Mucosa of stomach (tissue), 1 donor: ENCODE data around the gene SLC16A12.
"Not testable (repeated sequence)": the region's sequence is repeated elsewhere in the genome, so short reads cannot be mapped to it uniquely, and the experiment has no call there.

Experiments used
- H3K27me3 ChIP-seq: one replicate; pipeline ENCODE4 v1.7.0; 2013; ENCODE audit warnings: mild to moderate bottlenecking, low read length; ENCODE audit not compliant: control insufficient read depth, insufficient read depth
- H3K36me3 ChIP-seq: one replicate; pipeline ENCODE4 v1.7.0; 2013; ENCODE audit warnings: low read length; ENCODE audit not compliant: control insufficient read depth, insufficient read depth
- H3K4me1 ChIP-seq: one replicate; pipeline ENCODE4 v1.7.0; 2013; ENCODE audit warnings: mild to moderate bottlenecking, low read length; ENCODE audit not compliant: control insufficient read depth, insufficient read depth
- H3K4me3 ChIP-seq: one replicate; pipeline ENCODE4 v1.7.0; 2013; ENCODE audit warnings: low read length
- H3K9ac ChIP-seq: one replicate; pipeline ENCODE4 v1.7.0; 2013; ENCODE audit warnings: mild to moderate bottlenecking, low read length, moderate library complexity
- H3K9me3 ChIP-seq: one replicate; pipeline ENCODE4 v1.7.0; 2013; ENCODE audit warnings: mild to moderate bottlenecking, low read length, moderate library complexity; ENCODE audit not compliant: control insufficient read depth
- donor health status: Pancreatic carcinoma.

SLC16A12 gene

DNA sequence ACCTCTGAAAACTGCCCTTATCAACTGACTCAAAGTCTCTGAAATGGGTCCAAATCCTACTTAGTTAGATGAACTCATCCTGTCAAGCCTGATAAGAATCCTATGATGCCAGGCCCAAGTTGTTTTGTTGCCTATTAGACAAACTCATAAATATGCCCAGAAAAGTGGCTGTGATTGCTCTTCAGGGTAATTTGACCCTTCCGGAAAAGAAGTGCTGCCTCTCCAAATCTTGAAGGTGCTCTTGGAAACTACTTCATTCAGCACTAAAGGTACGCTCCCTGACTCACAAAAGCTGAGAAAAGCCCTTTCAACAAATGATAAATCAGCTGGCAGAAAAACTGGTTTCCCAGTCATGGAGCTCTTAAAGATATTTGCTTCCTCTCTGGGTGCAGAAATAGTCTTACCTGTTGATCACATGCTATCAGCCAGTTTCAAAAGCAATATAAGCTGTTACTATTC, 114.3 kb downstream of the SLC16A12 start:
- Histone ChIP-seq H3K4me1 (no peaks in the 10 kb centered on the region), H3K27me3 (no peaks in the 10 kb centered on the region), H3K9ac (no peak overlapping the region), H3K4me3 (no peak overlapping the region), H3K9me3 (no peaks in the 10 kb centered on the region), H3K36me3 (no peaks in the 10 kb centered on the region)

DNA sequence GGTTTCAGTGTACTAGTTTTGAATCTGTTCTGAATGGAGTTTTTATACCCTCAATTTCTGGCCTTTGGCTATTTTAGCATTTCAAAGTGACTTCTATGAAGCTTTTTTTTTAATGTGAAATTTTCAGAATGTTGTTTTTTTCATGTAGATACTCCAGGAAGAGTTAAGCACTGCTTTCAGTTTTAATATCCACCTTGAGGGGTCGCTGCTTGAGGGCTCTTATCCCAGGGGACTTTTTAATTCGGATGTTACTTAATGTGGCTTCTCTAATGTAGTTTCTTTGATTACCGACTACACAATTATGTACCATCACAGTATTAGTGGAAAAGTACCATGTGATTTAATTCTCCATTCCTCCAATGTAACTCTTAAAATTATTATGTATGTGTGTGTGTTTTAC, 115.8 kb downstream of the SLC16A12 start:
- Histone ChIP-seq H3K4me3 (no peak overlapping the region), H3K27me3 (no peaks in the 10 kb centered on the region), H3K9me3 (no peaks in the 10 kb centered on the region), H3K36me3 (no peaks in the 10 kb centered on the region), H3K4me1 (no peaks in the 10 kb centered on the region), H3K9ac (no peak overlapping the region)

DNA sequence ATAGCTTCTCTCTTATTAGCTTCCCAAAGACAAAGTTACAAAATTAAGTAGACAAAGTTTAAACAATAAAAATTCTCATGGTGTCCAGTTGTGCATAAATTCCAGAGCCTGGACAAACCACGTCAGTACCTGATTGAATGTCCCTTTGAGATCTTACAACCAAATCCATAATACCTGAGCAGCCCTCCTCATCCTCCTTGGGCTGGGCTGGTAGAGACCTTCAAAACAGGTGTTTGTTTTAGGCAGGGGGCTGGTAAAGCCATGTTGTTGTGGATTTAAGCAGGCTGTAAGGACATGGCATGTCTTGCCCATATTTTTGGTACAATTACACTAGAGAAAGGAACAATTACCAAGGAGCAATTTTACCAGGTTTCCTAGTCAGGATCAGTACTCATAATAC, 118.9 kb downstream of the SLC16A12 start:
- Histone ChIP-seq H3K4me1 (peaks cover 4% of the 10 kb centered on the region), H3K9ac (no peak overlapping the region), H3K9me3 (no peaks in the 10 kb centered on the region), H3K27me3 (no peaks in the 10 kb centered on the region), H3K4me3 (no peak overlapping the region), H3K36me3 (no peaks in the 10 kb centered on the region)

DNA sequence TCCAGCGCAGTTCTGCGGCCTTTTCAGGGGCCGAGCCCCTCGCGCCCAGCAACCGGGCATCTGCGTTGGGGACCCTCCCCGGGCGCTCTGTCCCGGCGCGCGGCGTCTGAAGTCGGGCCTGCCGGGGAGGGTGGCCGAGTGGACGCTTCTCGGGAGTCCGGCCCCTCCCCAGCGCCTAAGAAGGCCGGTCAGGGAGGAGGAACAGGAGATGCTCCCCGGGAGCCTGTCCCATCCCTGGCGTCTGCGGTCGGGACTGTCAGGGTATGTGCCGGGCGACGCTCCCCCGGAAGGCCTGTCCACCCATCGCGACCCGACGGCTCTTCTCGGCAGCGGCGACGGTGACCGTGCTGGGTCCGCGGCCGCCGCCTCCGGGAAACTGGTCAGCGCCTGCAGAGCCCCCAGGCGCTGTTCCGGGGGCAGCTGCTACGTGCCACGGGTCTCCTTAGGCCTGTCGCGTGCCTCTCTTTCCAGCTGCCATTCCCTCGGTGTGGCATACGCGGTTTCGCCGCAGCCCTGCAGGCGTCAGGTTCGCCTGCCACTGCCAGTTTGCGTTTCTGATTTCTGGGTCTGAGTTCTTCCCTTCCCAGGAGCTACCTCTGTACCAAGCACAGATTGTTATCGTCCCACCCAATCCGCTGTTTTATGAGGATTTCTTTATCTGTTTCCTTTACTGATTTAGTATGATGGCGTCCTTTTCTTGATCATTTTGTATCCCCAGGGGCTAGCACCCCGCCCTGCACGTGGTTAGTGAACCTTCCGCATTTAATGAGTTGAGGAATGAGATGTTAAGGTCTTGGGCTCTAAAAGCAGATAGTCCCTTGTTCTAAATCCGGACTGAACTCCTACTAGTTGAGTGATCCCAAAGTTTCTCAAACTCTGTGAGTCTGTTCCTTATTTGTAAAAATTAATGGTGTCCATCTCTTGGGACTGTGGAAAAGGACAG, 120.2 kb downstream of the SLC16A12 start:
- H3K9me3 ChIP-seq = no peaks in the 10 kb centered on the region
- H3K36me3 ChIP-seq = no peaks in the 10 kb centered on the region
- peak overlapping the region; percentile 76 for H3K4me3 ChIP-seq
- H3K9ac ChIP-seq = peak overlapping the region; percentile 83
- peaks cover 4% of the 10 kb centered on the region for H3K4me1 ChIP-seq
- H3K27me3 ChIP-seq = no peaks in the 10 kb centered on the region

- H3K4me1 ChIP-seq = peaks cover 4% of the 10 kb centered on the region
- no peaks in the 10 kb centered on the region for H3K9me3 ChIP-seq
- H3K9ac ChIP-seq = peak within 1 kb of the TSS; percentile 83
- peak within 1 kb of the TSS; percentile 76 for H3K4me3 ChIP-seq
- no peaks in the 10 kb centered on the region for H3K27me3 ChIP-seq
- H3K36me3 ChIP-seq = no peaks in the 10 kb centered on the region
Observed at GRCh38 chr10:89414146-89414878, 121.1 kb downstream of the SLC16A12 start, which contains the start of gene IFIT5. IFIT5 (plus strand) TSS chr10:89414568; CDS start chr10:89414799, 231 bp downstream.

- Histone ChIP-seq H3K4me1 (peaks cover 4% of the 10 kb centered on the region), H3K9me3 (no peaks in the 10 kb centered on the region), H3K27me3 (no peaks in the 10 kb centered on the region), H3K36me3 (no peaks in the 10 kb centered on the region), H3K9ac (peak overlapping the region; percentile 83), H3K4me3 (peak overlapping the region; percentile 76)
Observed at GRCh38 chr10:89413398-89413912, 121.9 kb downstream of the SLC16A12 start.

DNA sequence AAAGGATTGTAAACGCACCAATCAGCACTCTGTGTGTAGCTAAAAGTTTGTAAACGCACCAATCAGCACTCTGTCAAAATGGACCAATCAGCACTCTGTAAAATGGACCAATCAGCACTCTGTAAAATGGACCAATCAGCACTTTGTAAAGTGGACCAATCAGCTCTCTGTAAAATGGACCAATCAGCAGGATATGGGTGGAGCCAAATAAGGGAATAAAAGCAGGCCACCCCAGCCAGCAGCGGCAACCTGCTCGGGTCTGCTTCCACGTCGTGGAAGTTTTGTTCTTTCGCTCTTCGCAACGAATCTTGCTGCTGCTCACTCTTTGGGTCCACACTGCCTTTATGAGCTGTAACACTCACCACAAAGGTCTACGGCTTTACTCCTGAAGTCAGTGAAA, 123.1 kb downstream of the SLC16A12 start:
- not testable (repeated sequence) for H3K9ac ChIP-seq, H3K4me3 ChIP-seq, H3K36me3 ChIP-seq, H3K27me3 ChIP-seq, H3K4me1 ChIP-seq, H3K9me3 ChIP-seq

GRCh38 chr10:89411135-89411534, 124.3 kb downstream of the SLC16A12 start:
- not testable (repeated sequence) for H3K27me3 ChIP-seq, H3K9me3 ChIP-seq, H3K4me1 ChIP-seq, H3K36me3 ChIP-seq, H3K9ac ChIP-seq, H3K4me3 ChIP-seq

GRCh38 chr10:89410551-89410950, 124.8 kb downstream of the SLC16A12 start:
- H3K9me3 ChIP-seq, H3K4me1 ChIP-seq, H3K4me3 ChIP-seq, H3K36me3 ChIP-seq, H3K27me3 ChIP-seq, H3K9ac ChIP-seq: not testable (repeated sequence)

- H3K27me3 ChIP-seq, H3K4me3 ChIP-seq: not testable (repeated sequence)
Observed at GRCh38 chr10:89409282-89409681, 126.1 kb downstream of the SLC16A12 start.

GRCh38 chr10:89407792-89408191, 127.6 kb downstream of the SLC16A12 start:
- not testable (repeated sequence) for H3K4me1 ChIP-seq, H3K27me3 ChIP-seq, H3K9me3 ChIP-seq, H3K9ac ChIP-seq, H3K36me3 ChIP-seq, H3K4me3 ChIP-seq

More at GRCh38 chr10:89409282-89409681, 126.1 kb downstream of the SLC16A12 start:
- H3K9ac ChIP-seq, H3K9me3 ChIP-seq, H3K4me1 ChIP-seq, H3K36me3 ChIP-seq: not testable (repeated sequence)

- H3K9me3 ChIP-seq, H3K4me1 ChIP-seq, H3K4me3 ChIP-seq, H3K36me3 ChIP-seq, H3K27me3 ChIP-seq, H3K9ac ChIP-seq: not testable (repeated sequence)
Observed at GRCh38 chr10:89406178-89406577, 129.2 kb downstream of the SLC16A12 start.
